PC-3 (cell line): ENCODE results near the gene NEK8. TPM values are rescaled to one million over a fixed set of nuclear protein-coding genes. Genes with fewer than 3 reads are reported as not detected.

Experiments
- ATAC-seq: fragments of 200-7000 bp; cut with Tn5 transposase; 2 replicates; pipeline ENCODE4 v1.9.1; 2020; ENCODE audit warnings: mild to moderate bottlenecking, moderate library complexity
- BruUV-seq: library from RNA; stranded (reverse); fragments of 400-500 nt; replicated peaks from 2 replicates; lab custom pipeline; 2021; lab: Mats Ljungman, UMichigan
- CTCF ChIA-PET: fragments of 300-600 bp; sonication (Branson Sonifier 250); formaldehyde crosslinking; loops from one replicate; lab custom pipeline; 2022; ENCODE audit warnings: antibody characterized with exemption; lab: Charles Lee
- POLR2A ChIA-PET: fragments of 300-600 bp; sonication (Branson Sonifier 250); formaldehyde crosslinking; loops from one replicate; lab custom pipeline; 2022; ENCODE audit warnings: antibody characterized with exemption; ENCODE audit not compliant: unreplicated experiment; lab: Charles Lee
- DNase-seq: peaks from one replicate; pipeline ENCODE4 v3.0.0-alpha.2; 2015
- H2AFZ ChIP-seq: fragments of 300-600 bp; sonication (generic); 2 replicates; pipeline ENCODE4 v1.6.0; 2016; ENCODE audit warnings: antibody characterized with exemption, low read length
- H3F3A ChIP-seq: fragments of 300-600 bp; sonication (generic); one replicate; pipeline ENCODE4 v1.6.0; 2017; ENCODE audit warnings: antibody characterized with exemption, low read length, control low read depth, mild to moderate bottlenecking; ENCODE audit not compliant: unreplicated experiment
- H3K27ac ChIP-seq: fragments of 300-600 bp; sonication (generic); 2 replicates; pipeline ENCODE4 v1.5.1; 2016; ENCODE audit warnings: mild to moderate bottlenecking, low read length
- H3K27me3 ChIP-seq: fragments of 300-600 bp; sonication (generic); 2 replicates; pipeline ENCODE4 v1.6.1; 2016; ENCODE audit warnings: low read length, mixed read lengths
- H3K36me3 ChIP-seq: fragments of 300-600 bp; sonication (generic); 2 replicates; pipeline ENCODE4 v1.6.1; 2016; ENCODE audit warnings: low read depth, mixed run types, low read length, mixed read lengths
- H3K4me1 ChIP-seq: fragments of 300-600 bp; sonication (generic); 2 replicates; pipeline ENCODE4 v1.5.1; 2016; ENCODE audit warnings: low read length; ENCODE audit not compliant: insufficient read depth
- H3K4me2 ChIP-seq: fragments of 300-600 bp; sonication (generic); 2 replicates; pipeline ENCODE4 v1.6.0; 2016; ENCODE audit warnings: low read length
- H3K4me3 ChIP-seq: fragments of 300-600 bp; sonication (generic); 2 replicates; pipeline ENCODE4 v1.5.1; 2016; ENCODE audit warnings: mild to moderate bottlenecking, low read length, mixed read lengths
- H3K79me2 ChIP-seq: fragments of 300-600 bp; sonication (generic); 2 replicates; pipeline ENCODE4 v1.6.1; 2017; ENCODE audit warnings: low read length, mixed read lengths
- H3K9ac ChIP-seq: fragments of 300-600 bp; sonication (generic); 2 replicates; pipeline ENCODE4 v1.6.0; 2016; ENCODE audit warnings: mild to moderate bottlenecking, low read length
- H3K9me2 ChIP-seq: fragments of 300-600 bp; sonication (generic); replicated peaks from 2 replicates; pipeline ENCODE4 v1.6.1; 2016; ENCODE audit warnings: mixed run types, low read length, mixed read lengths
- H3K9me3 ChIP-seq: fragments of 300-600 bp; sonication (generic); 2 replicates; pipeline ENCODE4 v1.6.1; 2016; ENCODE audit warnings: low read length, mixed read lengths
- H4K20me1 ChIP-seq: fragments of 300-600 bp; sonication (generic); 2 replicates; pipeline ENCODE4 v1.6.1; 2016; ENCODE audit warnings: low read length, mixed read lengths
- EZH2 ChIP-seq: fragments of 300-600 bp; sonication (generic); IDR thresholded peaks from one replicate; pipeline ENCODE4 v1.6.1; 2017; ENCODE audit warnings: antibody characterized with exemption, mild to moderate bottlenecking, low read length; ENCODE audit not compliant: unreplicated experiment
- EZH2phosphoT487 ChIP-seq: fragments of 300-600 bp; sonication (generic); IDR thresholded peaks from 2 replicates; pipeline ENCODE4 v1.6.1; 2018; ENCODE audit warnings: mild to moderate bottlenecking, antibody characterized with exemption, low read length, borderline replicate concordance
- intact Hi-C: fragments of 100-400 bp; cut with micrococcal nuclease; formaldehyde crosslinking; loops from 2 replicates; pipeline ENCODE4 v1.9.0; 2023
- total RNA-seq: library from RNA; depleted of rRNA; stranded (reverse); fragments of >200 nt; gene quantifications from 2 replicates; pipeline ENCODE4 v1.2.3, GENCODE V29; 2014
- TF ChIP-seq, protein P1 (sequence below): fragments of 300-600 bp; sonication (generic); conservative IDR thresholded peaks from 2 replicates; pipeline ENCODE4 v1.5.1; 2017; ENCODE audit warnings: antibody characterized with exemption, low read depth, mild to moderate bottlenecking, low read length

The NEK8 gene
- total RNA-seq, 1 experiment from 2014 or later, result 2.4 TPM

DNA sequence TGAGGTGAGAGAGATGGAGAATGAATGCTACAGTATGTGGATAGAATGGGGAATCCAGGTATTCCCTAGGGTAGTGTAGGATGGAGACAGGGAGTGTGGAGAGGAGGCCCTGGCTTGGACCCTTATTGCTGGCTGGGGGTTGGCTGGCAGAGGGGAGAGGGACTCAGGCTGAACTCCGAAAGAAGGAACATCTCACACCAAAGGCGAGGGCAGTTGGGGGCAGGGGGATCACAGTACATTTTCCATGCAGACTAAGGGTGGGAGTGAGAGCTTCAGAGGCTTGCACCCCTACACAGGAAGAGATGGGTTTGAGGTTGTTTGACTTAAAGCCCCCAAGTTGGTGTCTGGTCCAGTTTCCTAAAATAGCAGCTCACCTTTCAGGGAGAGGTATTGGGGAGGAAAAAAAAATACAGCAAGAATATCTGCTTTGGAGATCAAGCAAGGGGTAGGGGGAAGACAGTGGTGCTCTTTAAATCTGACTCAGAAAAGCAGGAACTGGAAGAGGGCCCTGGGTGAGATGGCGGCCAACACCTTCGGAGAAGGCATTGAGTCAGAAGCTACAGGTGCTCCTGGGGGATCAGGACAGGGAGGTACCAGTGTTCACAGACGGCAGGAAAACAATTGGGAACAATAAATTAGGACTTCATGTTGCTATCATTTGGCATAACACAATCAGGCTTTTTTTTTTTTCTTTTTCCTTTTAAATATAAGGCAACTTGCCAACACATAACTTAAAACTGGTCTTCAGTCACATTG is 27.6 kb downstream of the NEK8 start:
- no peaks in the 10 kb centered on the region for H3K27me3 ChIP-seq
- ATAC-seq (no peak), DNase-seq (no peak)
- H3K79me2 ChIP-seq, result no peaks in the 10 kb centered on the region
- CTCF ChIA-PET, result no interaction called here
- peaks cover 8% of the 10 kb centered on the region for H3K4me1 ChIP-seq
- no peaks in the 10 kb centered on the region for H3F3A ChIP-seq
- no peaks in the 10 kb centered on the region for H3K9me3 ChIP-seq
- H4K20me1 ChIP-seq, result no peaks in the 10 kb centered on the region
- POLR2A ChIA-PET, result no interaction called here
- no peak for TF ChIP-seq EZH2phosphoT487
- TF ChIP-seq EZH2, result no peak
- TF ChIP-seq, protein P1, sequence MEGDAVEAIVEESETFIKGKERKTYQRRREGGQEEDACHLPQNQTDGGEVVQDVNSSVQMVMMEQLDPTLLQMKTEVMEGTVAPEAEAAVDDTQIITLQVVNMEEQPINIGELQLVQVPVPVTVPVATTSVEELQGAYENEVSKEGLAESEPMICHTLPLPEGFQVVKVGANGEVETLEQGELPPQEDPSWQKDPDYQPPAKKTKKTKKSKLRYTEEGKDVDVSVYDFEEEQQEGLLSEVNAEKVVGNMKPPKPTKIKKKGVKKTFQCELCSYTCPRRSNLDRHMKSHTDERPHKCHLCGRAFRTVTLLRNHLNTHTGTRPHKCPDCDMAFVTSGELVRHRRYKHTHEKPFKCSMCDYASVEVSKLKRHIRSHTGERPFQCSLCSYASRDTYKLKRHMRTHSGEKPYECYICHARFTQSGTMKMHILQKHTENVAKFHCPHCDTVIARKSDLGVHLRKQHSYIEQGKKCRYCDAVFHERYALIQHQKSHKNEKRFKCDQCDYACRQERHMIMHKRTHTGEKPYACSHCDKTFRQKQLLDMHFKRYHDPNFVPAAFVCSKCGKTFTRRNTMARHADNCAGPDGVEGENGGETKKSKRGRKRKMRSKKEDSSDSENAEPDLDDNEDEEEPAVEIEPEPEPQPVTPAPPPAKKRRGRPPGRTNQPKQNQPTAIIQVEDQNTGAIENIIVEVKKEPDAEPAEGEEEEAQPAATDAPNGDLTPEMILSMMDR, result no peak
- no peak overlapping the region for H3K9ac ChIP-seq
- no peak overlapping the region for H3K27ac ChIP-seq
- no peak overlapping the region for H2AFZ ChIP-seq
- no peaks in the 10 kb centered on the region for H3K9me2 ChIP-seq
- BruUV-seq, result TSS peak; percentile 12
- H3K4me2 ChIP-seq, result no peak overlapping the region
- peaks cover 5% of the 10 kb centered on the region for H3K36me3 ChIP-seq
- H3K4me3 ChIP-seq, result no peak overlapping the region
- intact Hi-C loops, result no loop called here

- Histone ChIP-seq H4K20me1 (no peaks in the 10 kb centered on the region), H3K4me1 (peaks cover 14% of the 10 kb centered on the region), H3K9me2 (no peaks in the 10 kb centered on the region), H3K4me3 (no peak overlapping the region), H3K79me2 (peaks cover 5% of the 10 kb centered on the region; the same call in 1 of the 2 replicates), H2AFZ (no peak overlapping the region), H3K27ac (no peak overlapping the region), H3K4me2 (no peak overlapping the region), H3K36me3 (peaks cover 10% of the 10 kb centered on the region), H3K27me3 (no peaks in the 10 kb centered on the region), H3K9ac (no peak overlapping the region), H3K9me3 (no peaks in the 10 kb centered on the region), H3F3A (no peaks in the 10 kb centered on the region)
- TF ChIP-seq EZH2phosphoT487 (no peak), EZH2 (no peak)
- TF ChIP-seq, protein P1, result no peak
- intact Hi-C loops, result no loop called here
- ChIA-PET CTCF (no interaction called here), POLR2A (no interaction called here)
- ATAC-seq (no peak), DNase-seq (no peak)
- BruUV-seq, result no TSS peak
These were observed 30.0 kb downstream of the NEK8 start for GRCh38 chr17:28758411-28759121.
